ENCODE results near the gene ADIPOR2.

Gene ADIPOR2

DNA sequence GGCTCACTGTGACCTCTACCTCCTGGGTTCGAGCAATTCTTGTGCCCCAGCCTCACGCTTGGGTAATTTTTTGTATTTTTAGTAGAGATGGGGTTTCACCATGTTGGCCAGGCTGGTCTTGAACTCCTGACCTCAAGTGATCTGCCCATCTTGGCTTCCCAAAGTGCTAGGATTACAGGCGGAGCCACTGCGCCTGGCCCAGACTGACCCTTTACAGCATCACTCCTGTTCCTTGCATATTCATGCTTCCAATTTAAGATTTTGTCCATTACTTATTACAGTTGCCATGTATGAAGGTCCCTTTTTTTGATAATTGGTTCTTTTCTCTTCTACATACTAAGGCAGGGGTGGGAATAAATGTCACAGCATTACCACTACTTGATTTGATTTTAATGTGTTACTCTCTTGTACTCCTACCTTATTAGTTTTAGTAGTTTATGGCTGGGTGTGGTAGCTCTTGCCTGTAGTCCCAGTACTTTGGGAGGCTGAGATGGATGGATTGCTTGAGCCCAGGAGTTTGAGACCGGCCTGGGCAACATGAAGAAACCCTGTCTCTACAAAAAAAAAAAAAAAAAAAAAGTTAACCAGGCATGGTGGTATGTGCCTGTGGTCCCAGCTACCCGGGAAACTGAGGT is 46.9 kb downstream of the ADIPOR2 start:
- DNase-seq = no peak

DNA sequence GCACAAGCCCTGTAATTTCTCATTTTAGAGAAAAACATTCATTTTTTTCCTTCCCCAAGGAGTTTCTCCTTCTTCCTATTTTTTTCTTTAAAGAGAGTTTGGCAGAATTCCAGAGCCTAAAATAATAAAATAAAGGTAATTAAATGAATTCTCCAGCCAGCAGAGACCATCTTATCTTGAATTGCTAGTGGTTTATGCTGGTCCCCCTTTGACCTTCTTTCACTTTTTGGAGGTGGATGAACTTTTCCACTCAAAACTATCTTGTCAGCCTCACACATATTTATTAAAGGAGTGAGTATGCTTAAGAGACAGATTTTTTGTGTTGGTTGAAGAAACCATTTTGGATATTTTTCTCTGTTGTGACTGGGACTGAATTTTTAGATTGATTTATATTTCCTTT is 47.6 kb downstream of the ADIPOR2 start:
- DNase-seq = no peak

DNA sequence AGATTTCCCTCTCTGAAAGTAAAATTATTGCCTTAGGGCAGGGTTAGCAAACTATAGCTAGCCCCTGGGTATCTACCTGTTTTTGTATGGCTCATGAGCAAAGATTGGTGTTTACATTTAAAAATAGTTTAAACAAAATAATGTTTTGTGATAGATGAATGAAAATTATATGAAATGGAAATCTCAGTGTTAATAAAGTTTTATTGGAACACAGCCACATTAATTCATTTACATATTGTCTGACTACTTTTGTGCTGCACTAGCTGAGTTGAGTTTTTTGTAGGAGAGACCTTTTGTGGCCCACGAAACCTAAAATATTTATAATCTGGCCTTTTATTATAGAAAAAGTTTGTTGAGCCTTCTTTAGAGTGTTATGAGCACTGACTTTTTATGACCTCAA is 48.5 kb downstream of the ADIPOR2 start:
- no peak for DNase-seq

DNA sequence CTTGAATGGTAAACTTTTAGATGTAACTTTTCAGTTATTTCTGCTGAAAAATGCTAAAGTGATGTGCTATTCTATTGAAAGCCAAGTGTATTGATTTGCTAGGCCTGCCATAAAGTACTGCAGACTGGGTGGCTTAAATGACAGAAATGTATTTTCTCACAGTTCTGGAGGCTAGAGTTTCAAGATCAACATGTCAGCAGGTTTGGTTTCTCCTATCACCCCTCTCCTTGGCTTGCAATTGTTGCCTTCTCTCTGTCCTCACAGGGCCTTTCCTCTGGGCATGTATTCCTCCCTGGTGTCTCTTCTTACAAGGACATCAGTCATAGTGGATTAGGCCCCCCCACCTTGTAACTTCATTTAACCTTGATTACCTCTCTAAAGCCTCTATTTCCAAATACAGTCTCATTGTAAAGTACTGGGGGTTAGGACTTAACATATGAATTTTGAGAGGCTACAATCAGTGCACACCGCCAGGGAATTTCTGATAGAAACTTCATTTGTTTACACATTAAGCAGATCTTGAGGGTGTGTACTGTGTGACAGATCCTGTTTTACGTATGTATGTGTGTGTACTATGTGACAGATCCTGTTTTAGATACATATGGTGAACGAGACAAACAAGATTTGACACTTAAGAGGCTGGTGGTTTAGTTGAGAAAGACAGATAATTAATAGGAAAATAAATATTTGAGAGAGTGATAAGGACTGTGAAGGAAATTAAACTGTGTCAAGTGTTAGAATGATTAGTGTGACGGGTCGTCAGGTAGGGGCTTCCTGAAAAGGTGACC is 49.5 kb downstream of the ADIPOR2 start:
- no peak for DNase-seq

DNA sequence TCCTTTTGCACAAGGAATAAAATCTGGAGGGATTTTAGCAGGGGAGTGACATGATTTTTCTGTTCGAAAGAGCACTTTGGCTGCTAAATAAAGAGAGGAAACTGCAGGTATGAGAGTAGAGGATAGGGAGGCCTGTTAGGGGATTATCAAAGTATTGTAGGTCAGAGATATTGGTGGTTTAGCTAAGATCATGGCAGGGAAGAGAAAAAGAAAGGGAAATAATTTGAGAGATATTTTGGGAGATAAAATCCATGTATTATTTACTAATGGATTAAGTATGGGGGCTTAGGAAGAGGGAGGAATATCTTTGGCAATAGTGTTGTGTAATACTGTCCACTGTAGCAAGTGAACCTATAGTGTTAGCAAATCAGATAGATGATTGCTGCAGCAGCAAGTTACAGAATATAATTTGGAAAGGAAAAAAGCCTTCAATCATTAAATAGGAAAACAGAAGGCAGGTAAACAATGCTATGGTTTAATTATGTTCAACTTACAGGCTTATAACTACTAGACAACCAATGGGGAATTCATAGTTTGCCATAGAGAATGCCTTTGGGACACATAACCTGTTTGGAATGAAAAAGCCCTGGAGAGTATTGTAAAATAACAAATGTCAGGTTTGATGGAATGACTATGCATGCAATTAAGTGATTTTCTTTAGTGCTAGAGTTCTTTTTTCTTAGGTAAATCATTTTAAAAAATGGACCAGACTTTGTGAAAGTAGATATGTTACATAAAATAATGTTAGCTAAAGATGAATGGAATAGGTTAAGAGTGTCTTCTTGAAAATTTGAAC is 50.5 kb downstream of the ADIPOR2 start:
- DNase-seq = no peak

DNA sequence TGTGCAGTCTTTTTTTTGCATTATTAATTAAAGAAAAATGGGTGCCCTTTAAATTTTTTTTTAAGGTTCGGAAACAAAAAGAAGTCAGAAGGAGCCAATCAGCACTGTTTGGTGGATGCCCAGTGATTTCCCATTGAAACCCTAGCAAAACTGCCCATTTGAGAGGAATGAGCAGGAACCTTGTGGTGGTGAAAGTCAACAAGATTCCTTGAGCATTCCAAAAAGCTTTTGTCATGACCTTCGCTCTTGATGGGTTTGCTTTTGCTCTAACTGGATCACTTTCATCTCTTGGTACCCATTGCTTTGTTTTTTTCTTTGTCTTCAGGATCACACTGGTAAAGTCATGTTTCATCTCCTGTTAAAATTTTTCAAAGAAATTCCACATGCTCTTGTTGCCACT is 54.1 kb downstream of the ADIPOR2 start:
- no peak for DNase-seq

DNA sequence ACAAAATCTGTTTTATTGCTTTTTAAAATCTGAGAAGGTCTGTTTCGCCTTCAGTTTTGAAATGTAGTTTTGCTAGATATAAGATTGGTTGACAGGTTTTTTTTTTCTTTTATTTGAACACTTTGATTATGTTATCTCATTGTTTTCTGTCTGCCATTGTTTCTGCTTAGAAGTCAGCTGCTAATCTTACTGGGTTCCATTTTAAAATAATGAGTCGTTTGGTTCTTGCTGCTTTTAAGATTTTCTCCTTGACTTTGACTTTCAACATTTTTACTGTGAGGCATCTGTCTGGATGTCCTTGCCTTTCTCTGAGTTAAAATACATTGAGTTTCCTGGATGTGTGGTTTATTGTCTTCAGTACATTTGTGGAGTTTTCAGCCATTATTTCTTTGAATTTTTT is 56.7 kb downstream of the ADIPOR2 start:
- no peak for DNase-seq

DNA sequence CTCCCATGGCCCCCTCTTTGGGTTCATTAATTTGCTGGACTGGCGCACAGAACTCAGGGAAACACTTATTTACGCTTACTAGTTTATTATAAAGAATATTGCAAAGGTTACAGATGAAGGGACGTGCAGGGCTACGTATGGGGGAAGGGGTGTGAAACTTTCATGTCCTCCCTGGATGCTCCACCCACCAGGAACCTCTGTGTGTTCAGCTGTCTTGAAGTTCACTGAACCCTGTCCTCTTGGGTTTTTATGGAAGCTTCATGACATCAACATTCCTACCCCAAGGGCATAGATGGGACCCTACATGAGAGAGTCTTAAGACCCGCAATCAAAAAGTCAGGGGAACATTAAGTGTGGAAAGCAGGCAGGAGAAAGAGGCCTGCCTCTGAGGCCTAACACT is 58.1 kb downstream of the ADIPOR2 start:
- DNase-seq = no peak

DNA sequence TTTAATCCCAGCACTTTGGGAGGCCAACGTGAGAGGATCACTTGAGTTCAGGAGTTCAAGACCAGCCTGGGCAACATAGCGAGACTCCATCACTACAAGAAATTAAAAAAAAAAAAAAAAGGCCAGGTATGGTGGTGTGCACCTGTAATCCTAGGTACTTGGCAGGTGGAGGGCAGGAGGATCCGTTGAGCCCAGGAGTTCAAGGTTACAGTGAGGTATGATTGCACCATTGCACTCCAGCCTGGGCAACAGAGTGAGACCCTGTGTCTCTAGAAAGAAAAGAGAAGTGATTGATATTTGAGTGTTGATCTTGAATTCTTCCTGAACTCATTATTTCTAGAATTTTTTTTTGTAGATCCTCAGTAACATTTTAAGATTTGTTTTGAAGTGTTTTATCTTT is 59.4 kb downstream of the ADIPOR2 start:
- DNase-seq = no peak

DNA sequence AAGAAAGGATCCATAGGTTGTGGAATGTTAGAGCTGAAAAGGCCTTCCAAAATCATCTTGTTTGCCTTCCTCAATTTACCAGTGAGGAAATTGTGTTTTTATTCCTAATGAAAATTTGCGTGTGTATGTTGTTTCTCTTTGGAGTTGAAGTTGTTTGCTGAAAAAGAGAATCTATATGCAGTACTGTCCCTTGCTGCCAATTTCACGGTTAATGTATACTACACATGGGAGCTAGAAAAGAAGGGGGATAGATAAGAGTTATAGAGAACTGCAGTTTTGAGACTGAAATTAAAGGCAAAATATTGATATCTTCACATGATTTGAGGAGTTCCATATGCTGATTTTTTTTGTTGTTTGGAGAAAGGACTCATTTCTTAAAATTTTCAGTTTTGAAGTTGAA is 67.5 kb downstream of the ADIPOR2 start:
- DNase-seq = no peak

DNA sequence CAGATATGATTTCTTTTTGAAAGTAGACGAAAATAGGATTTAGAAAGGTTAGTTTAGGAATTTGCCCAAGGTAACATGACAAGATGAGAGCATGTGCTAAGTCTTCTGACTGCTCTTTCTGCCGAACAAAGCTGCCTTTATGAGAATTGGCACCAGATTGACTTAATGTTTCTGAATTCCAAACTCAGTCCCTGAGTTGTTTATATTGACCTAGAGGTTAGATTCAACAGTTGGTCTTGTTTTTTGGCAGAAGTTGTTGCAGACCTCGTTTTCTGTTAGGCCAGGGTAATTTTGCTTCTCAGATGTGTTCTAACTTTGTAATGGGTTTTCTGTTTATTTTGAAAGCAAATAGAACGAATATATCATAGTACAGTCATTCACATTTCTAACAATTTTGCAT is 68.0 kb downstream of the ADIPOR2 start:
- DNase-seq = no peak

DNA sequence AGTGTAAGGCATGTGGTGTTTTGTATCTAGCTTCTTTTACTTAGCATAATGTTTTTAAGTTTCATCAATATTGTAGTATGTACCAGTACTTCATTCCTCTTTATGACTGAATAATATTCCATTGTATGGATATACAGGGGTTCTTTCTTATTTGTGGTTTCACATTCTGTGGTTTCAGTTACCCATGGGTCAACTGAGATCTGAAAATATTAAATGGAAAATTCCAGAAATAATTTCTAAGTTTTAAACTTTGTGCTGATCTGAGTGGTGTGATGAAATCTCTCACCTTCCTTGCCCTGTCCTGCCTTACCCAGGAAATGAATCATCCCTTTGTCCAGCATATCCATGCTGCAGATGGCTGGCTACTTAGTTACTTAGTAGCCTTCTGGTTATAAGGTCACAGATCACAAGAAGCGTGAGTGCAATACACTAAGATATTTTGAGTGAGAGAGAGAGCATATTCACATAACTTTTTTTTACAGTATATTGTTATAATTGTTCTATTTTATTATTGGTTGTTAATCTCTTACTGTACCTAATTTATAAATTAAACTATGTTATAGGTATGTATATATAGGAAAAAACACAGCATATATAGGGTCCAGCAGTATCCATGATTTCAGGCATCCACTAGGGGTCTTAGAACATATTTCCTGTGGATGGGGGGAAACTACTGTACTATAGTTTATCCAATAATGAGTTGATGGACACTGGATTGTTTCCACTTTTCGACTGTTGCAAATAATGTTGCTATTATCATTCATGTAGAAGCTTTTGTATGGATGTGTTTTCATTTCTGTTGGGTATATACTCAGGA is 69.9 kb downstream of the ADIPOR2 start:
- DNase-seq = no peak

DNA sequence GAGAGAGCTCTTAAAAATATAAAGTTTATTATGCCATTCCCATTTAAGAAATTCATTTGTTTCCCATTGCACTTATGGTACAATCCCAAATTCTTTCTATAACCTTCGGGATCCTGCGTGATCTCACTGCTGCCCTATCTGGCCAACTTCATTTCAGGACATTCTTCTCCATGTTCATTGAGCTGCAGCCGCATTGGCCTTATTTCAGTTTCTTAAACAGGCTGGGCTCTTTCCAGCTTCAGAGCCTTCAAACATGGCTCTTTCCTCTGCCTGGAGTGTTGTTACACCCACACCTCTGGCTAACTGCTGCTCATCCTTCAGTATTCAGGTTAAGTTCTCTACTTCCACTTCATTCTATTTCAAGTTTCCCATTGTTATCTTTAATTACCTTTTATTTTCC is 71.0 kb downstream of the ADIPOR2 start:
- no peak for DNase-seq

DNA sequence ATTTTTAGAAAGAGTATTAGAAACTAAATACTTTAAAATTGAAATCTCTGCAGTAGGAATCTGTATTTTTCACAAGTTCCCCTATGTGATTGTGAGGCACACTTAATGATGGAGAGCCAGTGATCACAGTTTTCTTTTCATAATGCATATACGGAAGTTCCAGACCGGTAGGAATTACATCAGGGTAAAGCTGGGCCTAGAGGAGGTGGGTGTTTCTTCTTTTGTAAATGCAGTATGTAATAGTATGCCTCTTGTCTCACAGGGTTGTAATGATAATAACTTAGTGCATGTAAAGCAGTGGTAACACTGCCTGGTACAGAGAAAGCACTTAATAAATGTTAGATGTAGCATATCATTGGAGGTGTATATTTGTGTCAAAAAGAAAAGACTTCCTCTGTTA is 72.3 kb downstream of the ADIPOR2 start:
- DNase-seq = no peak

DNA sequence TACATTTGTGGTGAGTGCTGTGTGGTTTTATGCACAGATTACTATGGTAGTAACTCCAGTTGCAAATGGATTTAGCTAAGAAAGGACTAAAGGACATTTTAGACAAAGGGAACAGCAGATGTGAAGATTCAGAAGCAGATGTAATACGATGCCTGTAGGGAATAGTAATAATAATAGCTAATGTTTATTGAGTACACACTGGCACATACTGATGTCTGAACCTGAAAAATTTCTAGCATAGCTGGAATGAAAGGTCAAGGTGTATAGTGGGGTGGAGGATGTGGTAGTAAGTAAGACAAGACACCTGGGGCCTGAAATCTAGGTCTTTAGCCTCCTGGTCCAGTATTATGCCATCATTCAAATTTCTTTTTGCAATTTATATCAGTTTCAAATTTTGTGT is 75.2 kb downstream of the ADIPOR2 start:
- no peak for DNase-seq

DNA sequence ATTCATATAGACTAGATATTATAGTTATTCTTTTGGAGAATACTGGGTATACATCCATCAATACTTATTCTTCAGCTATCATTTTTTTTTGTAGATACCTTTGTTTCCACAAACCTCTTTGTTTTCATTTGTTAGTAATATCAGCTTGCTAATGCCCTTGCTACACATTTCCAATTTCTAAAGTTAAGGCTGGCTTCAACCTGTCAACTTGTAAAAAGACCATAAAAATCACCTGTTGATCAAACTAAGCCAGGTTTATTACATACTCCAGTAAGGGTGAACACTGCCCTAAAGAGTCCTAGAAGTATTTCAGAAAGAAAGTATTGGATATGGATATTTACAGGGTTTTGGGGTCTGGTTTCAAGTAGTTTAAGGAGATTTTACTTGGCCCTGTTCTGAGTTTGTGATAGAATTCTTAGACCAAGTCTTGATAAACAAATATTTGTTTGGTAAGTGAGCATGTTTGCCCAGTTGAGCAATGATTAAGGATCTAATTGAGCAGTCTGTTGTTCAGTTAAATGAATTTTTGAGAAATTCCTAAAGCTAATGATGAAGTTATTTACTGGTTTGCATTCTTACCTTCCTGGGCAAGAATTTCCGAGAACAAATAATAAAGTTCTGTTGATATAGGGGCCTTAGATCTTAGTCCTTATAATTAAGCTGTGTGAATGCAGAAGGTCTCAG is 76.7 kb downstream of the ADIPOR2 start:
- DNase-seq = no peak

DNA sequence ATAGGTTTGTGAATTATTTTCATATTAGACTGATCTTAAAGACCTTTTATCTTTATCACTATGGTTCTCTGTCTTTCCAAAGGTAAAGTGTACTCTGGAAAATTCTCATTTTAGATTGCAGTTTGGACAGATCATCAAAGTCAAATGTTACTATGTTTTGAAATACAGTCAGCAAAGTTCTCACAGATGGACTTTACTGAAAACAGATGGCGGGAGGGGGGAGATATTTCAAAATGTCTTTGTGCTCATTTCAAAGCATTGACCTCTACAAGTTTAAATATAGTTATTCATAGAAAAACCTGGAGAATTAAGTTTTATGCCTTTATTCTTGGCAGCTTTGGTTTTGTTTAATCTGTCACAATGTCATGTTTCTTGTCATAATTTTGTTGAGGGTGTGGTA is 77.7 kb downstream of the ADIPOR2 start:
- no peak for DNase-seq

DNA sequence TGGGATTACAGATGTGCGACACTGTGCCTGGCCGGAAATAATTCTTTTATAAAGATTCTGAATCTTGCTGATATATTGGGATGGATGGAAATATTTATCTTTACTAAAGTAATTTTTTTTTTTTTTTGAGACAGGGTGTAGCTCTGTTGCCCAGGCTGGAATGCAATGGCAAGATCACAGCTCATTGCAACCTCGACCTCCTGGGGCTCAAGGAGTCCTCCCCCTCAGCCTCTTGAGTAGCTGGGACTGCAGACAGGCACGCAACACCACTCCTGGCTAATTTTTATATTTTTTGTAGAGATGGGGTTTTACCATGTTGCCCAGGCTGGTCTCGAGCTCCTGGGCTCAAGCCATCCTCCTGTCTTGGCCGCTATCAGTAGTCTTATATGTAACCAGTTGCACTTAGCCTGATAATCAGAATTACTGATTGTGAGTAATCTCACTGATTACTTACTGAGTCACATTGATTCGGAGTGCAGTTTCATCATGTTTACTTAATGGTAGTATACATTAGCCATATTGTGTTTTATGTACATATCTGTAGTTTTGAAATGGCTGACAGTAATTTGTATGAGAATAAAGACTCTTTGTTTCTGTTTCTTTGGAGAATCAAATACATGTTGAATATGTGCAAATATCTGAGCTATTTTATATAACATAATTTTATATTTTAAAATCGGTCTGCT is 79.1 kb downstream of the ADIPOR2 start:
- no peak for DNase-seq

DNA sequence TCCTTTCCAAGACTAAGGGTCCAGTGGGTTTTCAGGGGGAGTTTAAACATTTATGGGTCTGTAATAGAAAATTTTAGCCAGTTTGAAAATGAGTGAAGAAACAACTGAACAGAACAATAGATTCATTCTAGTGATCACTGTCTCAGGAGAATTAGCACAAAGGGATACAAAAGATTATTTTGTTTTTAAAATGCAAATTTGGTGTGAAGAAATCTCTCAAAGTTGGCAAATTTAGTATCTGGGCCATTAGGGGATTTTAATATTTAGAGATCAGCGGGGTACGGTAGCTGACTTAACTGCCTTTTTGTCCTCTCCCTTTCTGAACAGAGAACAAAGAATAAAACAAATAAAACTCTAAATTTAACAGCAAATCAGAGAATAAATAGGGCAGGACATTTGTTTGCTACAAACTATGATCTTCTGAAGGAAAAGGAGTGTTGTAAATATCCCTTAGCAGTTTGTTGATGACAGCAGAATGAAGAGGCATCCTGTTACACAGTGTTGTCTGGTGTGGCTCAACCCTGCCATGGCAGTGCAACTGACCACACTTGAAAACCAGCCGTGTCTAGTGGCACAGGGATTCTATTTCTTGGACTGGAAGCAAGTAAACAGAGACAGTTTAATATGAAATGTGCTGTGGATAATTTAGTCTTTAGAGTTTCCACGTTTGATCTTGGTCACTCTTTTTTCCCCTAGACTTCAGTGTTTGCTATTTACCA is 83.2 kb downstream of the ADIPOR2 start:
- no peak for DNase-seq

DNA sequence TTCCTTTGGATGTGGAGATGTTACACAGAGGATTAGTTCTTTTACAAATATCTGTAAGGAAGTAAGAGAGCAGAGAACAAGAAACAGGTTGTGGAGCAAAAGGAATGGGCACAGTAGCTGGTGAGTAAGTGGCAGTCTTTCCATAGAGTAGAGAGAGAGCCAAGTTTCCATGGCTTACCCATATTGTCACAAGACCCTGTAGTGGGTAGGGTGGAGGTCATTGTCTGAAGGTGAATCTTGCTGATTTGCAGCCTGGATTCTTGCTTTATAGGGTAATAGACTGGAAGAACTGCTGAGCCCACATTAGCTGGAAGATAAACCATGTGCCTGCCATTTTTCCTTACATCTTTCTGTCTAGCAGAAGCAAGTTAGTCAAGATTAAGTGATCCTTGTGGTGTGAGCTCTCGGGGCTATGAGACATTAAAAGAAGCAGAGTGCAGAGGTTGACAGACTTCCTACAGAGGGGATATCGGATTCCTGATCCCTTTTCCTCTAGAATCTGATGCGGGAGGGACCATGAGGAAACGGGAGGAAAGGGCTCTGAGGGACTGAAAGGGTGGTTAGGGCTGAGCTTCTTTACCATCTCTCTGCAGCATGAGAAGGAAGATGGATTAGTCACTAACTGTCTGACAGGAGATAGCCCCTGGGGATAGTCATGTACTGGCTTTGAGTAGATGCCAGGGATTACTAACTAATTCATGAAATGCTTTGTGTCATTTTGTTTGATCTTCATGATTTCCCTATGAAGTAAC is 85.5 kb downstream of the ADIPOR2 start:
- no peak for DNase-seq

Data from 8988T (cell line).